Fibroblast of lung (primary cell): ENCODE measurements around the gene NCOA1. TPM values are rescaled to one million over a fixed set of nuclear protein-coding genes. Genes with fewer than 3 reads are reported as not detected.
A peak's percentile ranks its signal among the peaks of the same experiment; 100 is the strongest.

Experiments
- DNase-seq, 2 donors: peaks; one replicate each; pipeline versions ENCODE4 v3.0.0 to v3.0.0-alpha.2; 2010; ENCODE audit warnings: low read depth in 2 of 2
- H2AFZ ChIP-seq: 2 replicates; pipeline ENCODE4 v1.5.1; 2012; ENCODE audit warnings: low read length, control low read depth, inconsistent platforms
- H3K27ac ChIP-seq: 2 replicates; pipeline ENCODE4 v1.5.1; 2011; ENCODE audit warnings: low read length, control low read depth; ENCODE audit not compliant: insufficient read depth
- H3K27me3 ChIP-seq: 2 replicates; pipeline ENCODE4 v1.5.1; 2011; ENCODE audit warnings: mild to moderate bottlenecking, low read length; ENCODE audit not compliant: control insufficient read depth, insufficient read depth
- H3K36me3 ChIP-seq: 2 replicates; pipeline ENCODE4 v1.5.1; 2011; ENCODE audit warnings: low read length; ENCODE audit not compliant: control insufficient read depth, insufficient read depth
- H3K4me1 ChIP-seq: 2 replicates; pipeline ENCODE4 v1.5.1; 2011; ENCODE audit warnings: low read length; ENCODE audit not compliant: control insufficient read depth, insufficient read depth; ENCODE audit errors: extremely low read depth
- H3K4me2 ChIP-seq: 2 replicates; pipeline ENCODE4 v1.5.1; 2011; ENCODE audit warnings: low read length, control low read depth; ENCODE audit not compliant: insufficient read depth; ENCODE audit errors: extremely low read depth
- H3K4me3 ChIP-seq, 4 experiments: fragments of 200-600 bp in 1 of 4; sonication (generic) in 1 of 4; replicated peaks in 1 of 4; 2 replicates each; pipeline ENCODE4 v1.5.1; 2011 to 2016; ENCODE audit warnings: low read length in 4 of 4, low read depth in 3 of 4, mild to moderate bottlenecking in 3 of 4, control low read depth in 2 of 4, inconsistent platforms in 1 of 4, mixed read lengths in 1 of 4; ENCODE audit not compliant: insufficient read depth in 1 of 4; ENCODE audit errors: control extremely low read depth in 1 of 4
- H3K79me2 ChIP-seq: 2 replicates; pipeline ENCODE4 v1.5.1; 2012; ENCODE audit warnings: mild to moderate bottlenecking, low read length, inconsistent platforms; ENCODE audit not compliant: control insufficient read depth, insufficient read depth
- H3K9ac ChIP-seq: 2 replicates; pipeline ENCODE4 v1.5.1; 2011; ENCODE audit warnings: mild to moderate bottlenecking, low read length, control low read depth; ENCODE audit not compliant: insufficient read depth
- H3K9me3 ChIP-seq: 2 replicates; pipeline ENCODE4 v1.5.1; 2012; ENCODE audit warnings: low read depth, low read length; ENCODE audit not compliant: control insufficient read depth, insufficient read depth
- H4K20me1 ChIP-seq: 2 replicates; pipeline ENCODE4 v1.5.1; 2011; ENCODE audit warnings: low read length; ENCODE audit not compliant: control insufficient read depth, insufficient read depth; ENCODE audit errors: extremely low read depth
- CTCF ChIP-seq, 2 donors: IDR thresholded peaks in 1 of 2; conservative IDR thresholded peaks in 1 of 2; 1 replicate in 1 of 2; 2 replicates in 1 of 2; pipeline ENCODE4 v1.5.1; 2011 to 2012; ENCODE audit warnings: low read length in 2 of 2, control low read depth in 1 of 2, inconsistent platforms in 1 of 2, low read depth in 1 of 2, mild to moderate bottlenecking in 1 of 2
- EZH2 ChIP-seq: IDR thresholded peaks from 2 replicates; pipeline ENCODE4 v1.5.1; 2012; ENCODE audit warnings: low read length, control low read depth, mild to moderate bottlenecking; ENCODE audit errors: missing control alignments
- polyA plus RNA-seq, 2 donors: library from polyadenylated mRNA; depleted of rRNA in 1 of 2; stranded (reverse) in 1 of 2; unstranded in 1 of 2; fragments of >200 nt; gene quantifications; 2 replicates each; pipeline ENCODE4 v1.2.1, GENCODE V29; 2011 to 2012; ENCODE audit warnings: missing spikeins in 1 of 2
- total RNA-seq: library from RNA; depleted of rRNA; stranded (reverse); fragments of >200 nt; gene quantifications from 2 replicates; pipeline ENCODE4 v1.2.1, GENCODE V29; 2014

The NCOA1 gene
- total and polyA plus RNA-seq, 2 donors (not counting 1 experiment from before 2014, with no cell fraction given): 15.5 to 19.8 TPM

- H3K9ac ChIP-seq: peak overlapping the region; percentile 56
- H3K9me3 ChIP-seq: no peaks in the 10 kb centered on the region
- DNase-seq: peak; percentile 40 to 46
- H3K27ac ChIP-seq: peak overlapping the region; percentile 63
- H4K20me1 ChIP-seq: no peaks in the 10 kb centered on the region
- H3K4me3 ChIP-seq: peak overlapping the region; percentile 37 to 58 (median 46)
- H3K27me3 ChIP-seq: no peaks in the 10 kb centered on the region
- TF ChIP-seq EZH2: no peak
- no peak for TF ChIP-seq CTCF (conservative IDR thresholded peaks at IDR 0.05 in 1 of 2, IDR thresholded peaks at IDR 0.05 in 1 of 2; ENCODE audit: low read depth in 1 of 2, low read length in 2 of 2)
- no peaks in the 10 kb centered on the region for H3K36me3 ChIP-seq
- peaks cover 6% of the 10 kb centered on the region for H3K4me1 ChIP-seq
- H3K79me2 ChIP-seq: peaks cover 2% of the 10 kb centered on the region
- H3K4me2 ChIP-seq: peak overlapping the region; percentile 58
- H2AFZ ChIP-seq: peak overlapping the region; percentile 74
Measured at GRCh38 chr2:24490181-24490689, 819 bp upstream of the NCOA1 start.

GRCh38 chr2:24491542-24492420 lies 727 bp downstream of the NCOA1 start:
- no peaks in the 10 kb centered on the region for H4K20me1 ChIP-seq
- H3K9me3 ChIP-seq: no peaks in the 10 kb centered on the region
- H3K9ac ChIP-seq: peak overlapping the region; percentile 42
- no peaks in the 10 kb centered on the region for H3K27me3 ChIP-seq
- H3K4me1 ChIP-seq: peaks cover 6% of the 10 kb centered on the region
- peak overlapping the region; percentile 59 to 77 (median 72) for H3K4me3 ChIP-seq
- no peaks in the 10 kb centered on the region for H3K36me3 ChIP-seq
- peaks cover 2% of the 10 kb centered on the region for H3K79me2 ChIP-seq
- peak overlapping the region; percentile 90 for H3K4me2 ChIP-seq
- H3K27ac ChIP-seq: no peak overlapping the region
- TF ChIP-seq EZH2 (no peak), CTCF (conservative IDR thresholded peaks at IDR 0.05 in 1 of 2, IDR thresholded peaks at IDR 0.05 in 1 of 2; ENCODE audit: low read depth in 1 of 2, low read length in 2 of 2) (no peak)
- H2AFZ ChIP-seq: peak overlapping the region; percentile 49
- peak; percentile 30 to 32 for DNase-seq

DNA sequence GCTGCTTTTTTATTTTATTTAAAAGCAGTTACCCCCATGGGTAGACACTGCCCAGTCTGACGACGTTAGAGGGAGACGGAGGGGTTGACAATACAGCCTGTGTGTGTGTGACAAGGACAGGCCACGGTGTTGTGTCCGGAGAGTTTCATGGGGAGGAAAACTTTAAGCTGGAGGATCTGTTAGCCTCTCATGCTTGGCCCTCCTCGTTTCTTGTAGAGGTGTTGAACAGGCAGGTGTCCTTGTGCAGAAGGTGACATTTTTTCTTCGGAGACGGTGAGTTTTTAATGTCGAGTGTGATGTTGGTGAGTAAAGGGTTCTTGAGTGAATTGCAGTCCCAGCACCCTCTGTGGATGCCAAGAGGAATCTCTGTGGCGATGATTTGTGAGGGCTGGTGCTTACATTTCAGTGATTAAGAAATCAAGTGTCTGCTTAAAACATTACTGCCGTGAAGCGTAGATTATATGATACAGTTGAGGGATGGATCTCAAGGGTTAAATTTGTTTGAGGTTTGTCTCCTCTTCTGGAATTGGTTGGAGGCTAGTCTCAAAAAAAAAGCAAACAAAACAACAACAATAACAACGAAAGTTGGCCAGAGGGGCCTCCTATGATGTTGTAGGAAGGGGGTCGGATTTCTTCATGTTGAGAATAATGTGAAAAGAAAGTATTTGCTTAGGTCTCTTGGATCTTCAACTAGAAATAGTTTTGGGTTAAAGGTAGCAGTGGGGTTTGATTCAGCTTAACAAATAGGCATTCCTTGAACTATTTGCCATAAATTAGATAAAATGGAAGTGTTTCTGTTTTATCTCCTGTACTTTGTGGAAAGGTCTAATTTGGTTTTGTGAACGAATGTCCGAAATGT lies 1.6 kb downstream of the NCOA1 start:
- Histone ChIP-seq H3K79me2 (peaks cover 2% of the 10 kb centered on the region), H3K9ac (peak overlapping the region; percentile 42)

More for the DNA sequence above, 1.6 kb downstream of the NCOA1 start:
- H3K9me3 ChIP-seq: no peaks in the 10 kb centered on the region
- no peaks in the 10 kb centered on the region for H3K36me3 ChIP-seq
- peaks cover 6% of the 10 kb centered on the region for H3K4me1 ChIP-seq
- TF ChIP-seq CTCF (conservative IDR thresholded peaks at IDR 0.05 in 1 of 2, IDR thresholded peaks at IDR 0.05 in 1 of 2; ENCODE audit: low read depth in 1 of 2, low read length in 2 of 2) (no peak), EZH2 (no peak)
- no peak overlapping the region for H3K27ac ChIP-seq
- no peaks in the 10 kb centered on the region for H4K20me1 ChIP-seq
- peak overlapping the region; percentile 38 for H2AFZ ChIP-seq
- no peaks in the 10 kb centered on the region for H3K27me3 ChIP-seq
- peak overlapping the region; percentile 56 to 77 (median 72) for H3K4me3 ChIP-seq
- peak overlapping the region; percentile 90 for H3K4me2 ChIP-seq
- DNase-seq: peak; percentile 35 to 51
